ENCODE data around the gene CLMN. TPM values are rescaled to one million over a fixed set of nuclear protein-coding genes. Genes with fewer than 3 reads are reported as not detected.

CLMN gene
- total and polyA plus RNA-seq, 2 of the 13 experiments (the other 11 are each of a cell fraction or from before 2014, with no cell fraction given), result 15.1 to 16.7 TPM

- TF ChIP-seq ZNF446 (CRISPR knock-in tag; IDR thresholded peaks at IDR 0.05), result no peak
- Histone ChIP-seq H3K4me3 (replicated peaks in 1 of 3; ENCODE audit: insufficient read depth in 1 of 3, low read depth in 2 of 3, low read length in 3 of 3) (no peak overlapping the region), H3K9ac (ENCODE audit: insufficient read depth, low read depth, low read length) (no peak overlapping the region), H4K20me1 (ENCODE audit: insufficient read depth, low read length) (no peaks in the 10 kb centered on the region), H3K27ac (ENCODE audit: extremely low read length, insufficient read depth, low read length) (no peak overlapping the region), H2AFZ (ENCODE audit: low read length) (no peak overlapping the region), H3K9me3 (ENCODE audit: low read length) (no peaks in the 10 kb centered on the region), H3K27me3 (ENCODE audit: control insufficient read depth in 1 of 2, insufficient read depth in 2 of 2, low read length in 2 of 2) (no peaks in the 10 kb centered on the region), H3K4me2 (ENCODE audit: low read depth, low read length) (no peak overlapping the region), H3K36me3 (replicated peaks in 1 of 2; ENCODE audit: control insufficient read depth in 1 of 2, insufficient read depth in 2 of 2, low read length in 2 of 2) (no peaks in the 10 kb centered on the region), H3K4me1 (ENCODE audit: insufficient read depth, low read length) (no peaks in the 10 kb centered on the region), H3K79me2 (ENCODE audit: insufficient read depth, low read length) (no peaks in the 10 kb centered on the region)
- in situ Hi-C loops (cut with HindIII; ENCODE audit: extremely low pct_ligation_motif_present, low pct_unique_long_range_greater_than_20kb) (no loop called here), intact Hi-C loops (cut with micrococcal nuclease; ENCODE audit: unreplicated experiment) (no loop called here)
- no TSS peak for BruUV-seq (replicated peaks)
- POLR2A ChIA-PET, result no interaction called here
- no peak for ATAC-seq
- no peak for DNase-seq (ENCODE audit: low spot score)
- CTCF ChIA-PET (ENCODE audit: low intra/inter-chr PET ratio, low total read pairs), result no interaction called here
- no peak for FAIRE-seq
These were observed 35.1 kb upstream of the CLMN start for GRCh38 chr14:95354834-95355233.

DNA sequence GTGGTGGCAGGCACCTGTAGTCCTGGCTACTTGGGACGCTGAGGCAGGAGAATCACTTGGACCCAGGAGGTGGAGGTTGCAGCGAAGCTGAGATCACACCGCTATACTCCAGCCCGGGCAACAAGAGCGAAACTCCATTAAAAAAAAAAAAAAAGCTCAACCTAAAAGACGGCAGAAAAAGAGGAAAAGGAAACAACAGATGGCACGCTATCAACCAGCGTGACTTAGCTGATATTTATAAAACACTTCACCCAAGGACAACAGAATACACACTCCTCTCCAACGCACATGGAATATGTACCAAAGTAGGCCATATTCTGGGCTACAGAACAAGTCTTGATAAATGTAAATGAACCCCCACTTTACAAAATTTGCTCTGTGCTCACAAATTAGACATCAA lies 34.0 kb upstream of the CLMN start:
- TF ChIP-seq ZNF850 (CRISPR knock-in tag; conservative IDR thresholded peaks at IDR 0.05) (no peak), PLRG1 (conservative IDR thresholded peaks at IDR 0.05) (no peak), ZNF788 (CRISPR knock-in tag; IDR thresholded peaks at IDR 0.05; ENCODE audit: borderline replicate concordance) (no peak), ZNF207 (IDR thresholded peaks at IDR 0.05; ENCODE audit: borderline replicate concordance) (no peak), XBP1 (CRISPR knock-in tag; IDR thresholded peaks at IDR 0.05) (no peak)
- TF ChIP-seq, protein P1, sequence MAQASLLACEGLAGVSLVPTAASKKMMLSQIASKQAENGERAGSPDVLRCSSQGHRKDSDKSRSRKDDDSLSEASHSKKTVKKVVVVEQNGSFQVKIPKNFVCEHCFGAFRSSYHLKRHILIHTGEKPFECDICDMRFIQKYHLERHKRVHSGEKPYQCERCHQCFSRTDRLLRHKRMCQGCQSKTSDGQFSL (CRISPR knock-in tag; IDR thresholded peaks at IDR 0.05), result no peak
- no peaks in the 10 kb centered on the region for H3K79me2 ChIP-seq (ENCODE audit: insufficient read depth, low read length)
- in situ Hi-C loops (cut with HindIII; ENCODE audit: extremely low pct_ligation_motif_present, low pct_unique_long_range_greater_than_20kb), result no loop called here
- 0 out of 5 replicates have a peak, but pooled peaks cover 0 to 6% of the 10 kb centered on the region in 2 experiments for H3K27me3 ChIP-seq (ENCODE audit: control insufficient read depth in 1 of 2, insufficient read depth in 2 of 2, low read length in 2 of 2)
- no peak overlapping the region for H3K4me3 ChIP-seq (replicated peaks in 1 of 3; ENCODE audit: insufficient read depth in 1 of 3, low read depth in 2 of 3, low read length in 3 of 3)
- no peaks in the 10 kb centered on the region for H3K36me3 ChIP-seq (replicated peaks in 1 of 2; ENCODE audit: control insufficient read depth in 1 of 2, insufficient read depth in 2 of 2, low read length in 2 of 2)
- no peak overlapping the region for H3K27ac ChIP-seq (ENCODE audit: extremely low read length, insufficient read depth, low read length)
- CTCF ChIA-PET (ENCODE audit: low intra/inter-chr PET ratio, low total read pairs), result no interaction called here
- no peak overlapping the region for H3K9ac ChIP-seq (ENCODE audit: insufficient read depth, low read depth, low read length)
- FAIRE-seq (no peak), ATAC-seq (no peak), DNase-seq (ENCODE audit: low spot score) (no peak)
- H3K9me3 ChIP-seq (ENCODE audit: low read length), result no peaks in the 10 kb centered on the region
- 84% methylated on average over 9 of the region's 9 CpGs for WGBS (ENCODE audit: low lambda C conversion rate)
- no peaks in the 10 kb centered on the region for H4K20me1 ChIP-seq (ENCODE audit: insufficient read depth, low read length)
- no peak overlapping the region for H2AFZ ChIP-seq (ENCODE audit: low read length)
- POLR2A ChIA-PET, result no interaction called here
- no TSS peak for BruUV-seq (replicated peaks)
- H3K4me2 ChIP-seq (ENCODE audit: low read depth, low read length), result no peak overlapping the region
- peaks cover 7% of the 10 kb centered on the region for H3K4me1 ChIP-seq (ENCODE audit: insufficient read depth, low read length)
- intact Hi-C loops (cut with micrococcal nuclease; ENCODE audit: unreplicated experiment), result no loop called here

Data from HepG2 (cell line).